K562 (cell line): Measurements from ENCODE around the gene ZNF513. TPM values are rescaled to one million over a fixed set of nuclear protein-coding genes. Genes with fewer than 3 reads are reported as not detected.
A peak's percentile ranks its signal among the peaks of the same experiment; 100 is the strongest.

Source experiments
- AFF1 ChIP-seq, 2 experiments: fragments of 450-650 bp; IDR thresholded peaks; 2 replicates each; pipeline ENCODE4 v1.6.1; 2018; ENCODE audit warnings: mild to moderate bottlenecking in 2 of 2, low read depth in 1 of 2; ENCODE audit not compliant: partially characterized antibody in 2 of 2
- FOXJ2 ChIP-seq: fragments of 200-800 bp; sonication (Bioruptor generic); IDR thresholded peaks from 2 replicates; pipeline ENCODE4 v1.6.1; 2016; ENCODE audit warnings: missing genetic modification characterization, missing compliant biosample characterization
- FOXM1 ChIP-seq, 2 experiments: fragments of 450-650 bp in 1 of 2; sonication (generic) in 1 of 2; formaldehyde crosslinking in 1 of 2; IDR thresholded peaks; 2 replicates each; pipeline versions ENCODE4 v1.6.1 to v1.9.0; 2017 to 2022; ENCODE audit warnings: low read depth in 2 of 2, mild to moderate bottlenecking in 2 of 2, missing genetic modification reagents in 1 of 2, moderate library complexity in 1 of 2
- GTF2B ChIP-seq: IDR thresholded peaks from 2 replicates; pipeline ENCODE4 v1.6.1; 2011; ENCODE audit not compliant: insufficient read length; ENCODE audit errors: extremely low read depth
- KDM5B ChIP-seq: fragments of 200-600 bp; sonication (generic); IDR thresholded peaks from 2 replicates; pipeline ENCODE4 v1.6.1; 2012; ENCODE audit warnings: low read depth, mild to moderate bottlenecking, moderate library complexity, low read length, control low read depth, inconsistent platforms; ENCODE audit not compliant: insufficient replicate concordance
- MBD1 ChIP-seq: fragments of 250-450 bp; sonication (Bioruptor Pico); IDR thresholded peaks from 2 replicates; pipeline ENCODE4 v1.8.0; 2022; ENCODE audit warnings: inconsistent platforms
- MBD2 ChIP-seq: sonication (generic); IDR thresholded peaks from 2 replicates; pipeline ENCODE4 v1.6.1; 2016; ENCODE audit warnings: low read depth, borderline replicate concordance
- NUFIP1 ChIP-seq: fragments of 450-650 bp; IDR thresholded peaks from 2 replicates; pipeline ENCODE4 v1.6.1; 2018; ENCODE audit not compliant: partially characterized antibody
- SUPT5H ChIP-seq: fragments of 450-650 bp; IDR thresholded peaks from 2 replicates; pipeline ENCODE4 v1.6.1; 2016
- TAF15 ChIP-seq: fragments of 200-400 bp; formaldehyde crosslinking; IDR thresholded peaks from 2 replicates; pipeline ENCODE4 v1.6.1; 2017; ENCODE audit warnings: mild to moderate bottlenecking, low read depth, low read length, moderate library complexity
- TRIM28 ChIP-seq: fragments of 450-650 bp; IDR thresholded peaks from 2 replicates; pipeline ENCODE4 v1.6.1; 2017
- ZBTB49 ChIP-seq: sonication (generic); formaldehyde crosslinking; IDR thresholded peaks from 2 replicates; pipeline ENCODE4 v1.8.0; 2022; ENCODE audit warnings: missing genetic modification reagents, mild to moderate bottlenecking, borderline replicate concordance
- ZNF175 ChIP-seq: fragments of 200-800 bp; sonication (Bioruptor generic); IDR thresholded peaks from 2 replicates; pipeline ENCODE4 v1.6.1; 2016; ENCODE audit warnings: low read depth, mild to moderate bottlenecking, missing genetic modification characterization, missing compliant biosample characterization
- ZNF24 ChIP-seq: fragments of 450-650 bp; IDR thresholded peaks from 2 replicates; pipeline ENCODE4 v1.6.1; 2016
- ZNF395 ChIP-seq: fragments of 200-800 bp; sonication (Bioruptor generic); IDR thresholded peaks from 2 replicates; pipeline ENCODE4 v1.6.1; 2017; ENCODE audit warnings: missing genetic modification characterization, missing compliant biosample characterization
- ZNF584 ChIP-seq: fragments of 200-800 bp; sonication (Bioruptor generic); IDR thresholded peaks from 2 replicates; pipeline ENCODE4 v1.6.1; 2016; ENCODE audit warnings: low read depth, mild to moderate bottlenecking, missing genetic modification characterization, missing compliant biosample characterization
- polyA plus RNA-seq, 8 experiments: library from polyadenylated mRNA; depleted of rRNA in 4 of 8; stranded (reverse) in 5 of 8; unstranded in 3 of 8; fragments of >200 nt; fragmentation: Nextera tagmentation in 2 of 8; fragmentation: Illumina TruSeq in 1 of 8; extraction: Ambion mirVana in 2 of 8; extraction: Trizol in 1 of 8; gene quantifications; 2 replicates each; pipeline versions ENCODE4 v1.2.1 to v1.2.3, GENCODE V29; 2011 to 2014; ENCODE audit warnings: inconsistent platforms in 1 of 8, missing spikeins in 1 of 8
- total RNA-seq, 7 experiments: library from RNA; depleted of rRNA in 6 of 7; stranded (reverse); fragments of >200 nt in 6 of 7; fragmentation: Illumina TruSeq in 2 of 7; extraction: Trizol in 2 of 7; gene quantifications; 2 replicates each; pipeline versions ENCODE4 v1.2.1 to v1.2.3, GENCODE V29; 2011 to 2021; ENCODE audit warnings: low replicate concordance in 1 of 7

Gene ZNF513
- total and polyA plus RNA-seq, 9 of the 15 experiments (the other 6 are each of a cell fraction or from before 2014, with no cell fraction given) = 0.04 to 13.6 (median 4.4) TPM

- TF ChIP-seq AFF1 (IDR thresholded peaks at IDR 0.05; ENCODE audit: low read depth in 1 of 2, partially characterized antibody in 2 of 2) = no peak
- TF ChIP-seq FOXM1 (IDR thresholded peaks at IDR 0.05; ENCODE audit: low read depth) = peak; percentile 41; the same call in 1 of the 2 replicates
- no peak for TF ChIP-seq FOXM1 (CRISPR knock-in tag; IDR thresholded peaks at IDR 0.05; ENCODE audit: low read depth)
- TF ChIP-seq ZNF584 (CRISPR knock-in tag) = no peak
- peak; percentile 31 for TF ChIP-seq GTF2B
- no peak for TF ChIP-seq MBD1 (CRISPR knock-in tag)
- TF ChIP-seq KDM5B = peak; percentile 93
- TF ChIP-seq TAF15 = no peak
- no peak for TF ChIP-seq NUFIP1
- peak; percentile 76; the same call in 1 of the 2 replicates for TF ChIP-seq ZBTB49 (CRISPR knock-in tag)
- TF ChIP-seq MBD2 = peak; percentile 64; the same call in 1 of the 2 replicates
- TF ChIP-seq SUPT5H = peak; percentile 93
- no peak for TF ChIP-seq ZNF24
- peak; percentile 87 for TF ChIP-seq FOXJ2 (tag)
- peak; percentile 62; the same call in 1 of the 2 replicates for TF ChIP-seq ZNF175 (CRISPR knock-in tag)
- TF ChIP-seq TRIM28 = no peak
- TF ChIP-seq ZNF395 (CRISPR knock-in tag) = peak; percentile 89
These were observed 29.0 kb upstream of the ZNF513 start, which contains the start of gene PPM1G (continued) for GRCh38 chr2:27409321-27410073.
